Fibroblast of lung (primary cell): ENCODE measurements around the gene MAPK13.

Experiments used
- EZH2 ChIP-seq: IDR thresholded peaks from 2 replicates; pipeline ENCODE4 v1.5.1; 2012; ENCODE audit warnings: low read length, control low read depth, mild to moderate bottlenecking; ENCODE audit errors: missing control alignments
- TF ChIP-seq, protein P1 (sequence below), 2 donors: IDR thresholded peaks in 1 of 2; conservative IDR thresholded peaks in 1 of 2; 1 replicate in 1 of 2; 2 replicates in 1 of 2; pipeline ENCODE4 v1.5.1; 2011 to 2012; ENCODE audit warnings: low read length in 2 of 2, control low read depth in 1 of 2, inconsistent platforms in 1 of 2, low read depth in 1 of 2, mild to moderate bottlenecking in 1 of 2

DNA sequence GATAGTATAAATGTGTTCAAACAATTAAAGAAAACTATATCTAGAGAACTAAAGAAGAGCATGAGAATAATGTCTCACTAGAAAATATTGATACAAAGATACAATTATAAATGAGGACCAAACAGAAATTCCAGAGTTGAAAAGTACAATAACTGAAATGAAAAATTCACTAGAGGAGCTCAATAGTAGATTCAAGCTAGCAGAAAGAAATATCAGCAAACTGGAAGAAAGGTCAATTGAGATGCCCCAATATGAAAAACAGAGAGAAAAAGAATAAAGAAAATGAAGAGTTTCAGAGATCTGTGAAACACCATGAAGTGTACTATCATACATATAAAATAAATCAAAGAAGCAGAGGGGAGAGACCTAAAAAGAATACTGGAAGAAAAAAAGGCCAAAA lies 48.2 kb downstream of the MAPK13 start:
- TF ChIP-seq, protein P1, sequence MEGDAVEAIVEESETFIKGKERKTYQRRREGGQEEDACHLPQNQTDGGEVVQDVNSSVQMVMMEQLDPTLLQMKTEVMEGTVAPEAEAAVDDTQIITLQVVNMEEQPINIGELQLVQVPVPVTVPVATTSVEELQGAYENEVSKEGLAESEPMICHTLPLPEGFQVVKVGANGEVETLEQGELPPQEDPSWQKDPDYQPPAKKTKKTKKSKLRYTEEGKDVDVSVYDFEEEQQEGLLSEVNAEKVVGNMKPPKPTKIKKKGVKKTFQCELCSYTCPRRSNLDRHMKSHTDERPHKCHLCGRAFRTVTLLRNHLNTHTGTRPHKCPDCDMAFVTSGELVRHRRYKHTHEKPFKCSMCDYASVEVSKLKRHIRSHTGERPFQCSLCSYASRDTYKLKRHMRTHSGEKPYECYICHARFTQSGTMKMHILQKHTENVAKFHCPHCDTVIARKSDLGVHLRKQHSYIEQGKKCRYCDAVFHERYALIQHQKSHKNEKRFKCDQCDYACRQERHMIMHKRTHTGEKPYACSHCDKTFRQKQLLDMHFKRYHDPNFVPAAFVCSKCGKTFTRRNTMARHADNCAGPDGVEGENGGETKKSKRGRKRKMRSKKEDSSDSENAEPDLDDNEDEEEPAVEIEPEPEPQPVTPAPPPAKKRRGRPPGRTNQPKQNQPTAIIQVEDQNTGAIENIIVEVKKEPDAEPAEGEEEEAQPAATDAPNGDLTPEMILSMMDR (conservative IDR thresholded peaks at IDR 0.05 in 1 of 2, IDR thresholded peaks at IDR 0.05 in 1 of 2; ENCODE audit: low read depth in 1 of 2, low read length in 2 of 2) = no peak
- no peak for TF ChIP-seq EZH2
